SK-N-SH treated with all-trans-retinoic acid at 6 μM for 48 hours (cell line): ENCODE measurements around the gene SUGCT.

ENCODE experiments used
- ATAC-seq: fragments of 200-7000 bp; cut with Tn5 transposase; 3 replicates; pipeline ENCODE4 v1.9.1; 2020; ENCODE audit warnings: mild to moderate bottlenecking, moderate library complexity
- ARNTL ChIP-seq: fragments of 450-650 bp; formaldehyde crosslinking; IDR thresholded peaks from 2 replicates; pipeline ENCODE4 v1.5.0; 2020; ENCODE audit warnings: low read depth, mild to moderate bottlenecking, moderate library complexity, borderline replicate concordance
- BACH2 ChIP-seq: fragments of 250-450 bp; sonication (Bioruptor Pico); IDR thresholded peaks from 2 replicates; pipeline ENCODE4 v1.9.0; 2021; ENCODE audit warnings: mild to moderate bottlenecking, borderline replicate concordance
- CREB5 ChIP-seq: fragments of 250-450 bp; sonication (Bioruptor Pico); IDR thresholded peaks from 2 replicates; pipeline ENCODE4 v1.5.1; 2020; ENCODE audit warnings: low read depth, mild to moderate bottlenecking, moderate library complexity
- CSDC2 ChIP-seq: fragments of 250-450 bp; sonication (Bioruptor Pico); IDR thresholded peaks from 2 replicates; pipeline ENCODE4 v1.5.0; 2020; ENCODE audit warnings: mild to moderate bottlenecking, moderate library complexity
- CSRNP3 ChIP-seq: fragments of 250-450 bp; sonication (Bioruptor Pico); IDR thresholded peaks from 2 replicates; pipeline ENCODE4 v1.5.1; 2021; ENCODE audit warnings: mild to moderate bottlenecking, moderate library complexity
- ESRRG ChIP-seq: fragments of 250-450 bp; sonication (Bioruptor Pico); IDR thresholded peaks from 2 replicates; pipeline ENCODE4 v1.6.1; 2021; ENCODE audit warnings: mild to moderate bottlenecking
- GLIS3 ChIP-seq: fragments of 250-450 bp; sonication (Bioruptor Pico); IDR thresholded peaks from 2 replicates; pipeline ENCODE4 v1.5.0; 2020; ENCODE audit warnings: mild to moderate bottlenecking, moderate library complexity
- ISL1 ChIP-seq: fragments of 250-450 bp; sonication (Bioruptor Pico); IDR thresholded peaks from 2 replicates; pipeline ENCODE4 v2.1.2; 2022; ENCODE audit warnings: mild to moderate bottlenecking, moderate library complexity
- OSR1 ChIP-seq: fragments of 250-450 bp; sonication (Bioruptor Pico); IDR thresholded peaks from 2 replicates; pipeline ENCODE4 v1.8.0; 2022; ENCODE audit warnings: moderate library complexity, mild to moderate bottlenecking, inconsistent platforms
- PATZ1 ChIP-seq: fragments of 250-450 bp; sonication (Bioruptor Pico); IDR thresholded peaks from 2 replicates; pipeline ENCODE4 v1.8.0; 2020; ENCODE audit warnings: mild to moderate bottlenecking, moderate library complexity, borderline replicate concordance
- POU6F1 ChIP-seq: fragments of 250-450 bp; sonication (Bioruptor Pico); IDR thresholded peaks from 2 replicates; pipeline ENCODE4 v1.8.0; 2021; ENCODE audit warnings: low read depth, mild to moderate bottlenecking, moderate library complexity, borderline replicate concordance
- PPARA ChIP-seq: fragments of 250-450 bp; sonication (Bioruptor Pico); IDR thresholded peaks from 2 replicates; pipeline ENCODE4 v1.5.0; 2020; ENCODE audit warnings: mild to moderate bottlenecking, borderline replicate concordance
- RARB ChIP-seq: fragments of 250-450 bp; sonication (Bioruptor Pico); IDR thresholded peaks from 2 replicates; pipeline ENCODE4 v1.8.0; 2021; ENCODE audit warnings: mild to moderate bottlenecking, moderate library complexity
- SNAI2 ChIP-seq: fragments of 250-450 bp; sonication (Bioruptor Pico); IDR thresholded peaks from 2 replicates; pipeline ENCODE4 v1.5.0; 2020; ENCODE audit warnings: mild to moderate bottlenecking, moderate library complexity
- TCF4 ChIP-seq: fragments of 250-450 bp; sonication (Bioruptor Pico); IDR thresholded peaks from 2 replicates; pipeline ENCODE4 v1.8.0; 2021; ENCODE audit warnings: mild to moderate bottlenecking, moderate library complexity, borderline replicate concordance
- TOX ChIP-seq: fragments of 250-450 bp; sonication (Bioruptor Pico); IDR thresholded peaks from 2 replicates; pipeline ENCODE4 v1.8.0; 2021; ENCODE audit warnings: mild to moderate bottlenecking, moderate library complexity, borderline replicate concordance
- TSHZ2 ChIP-seq: fragments of 250-450 bp; sonication (Bioruptor Pico); IDR thresholded peaks from 2 replicates; pipeline ENCODE4 v1.5.0; 2020; ENCODE audit warnings: mild to moderate bottlenecking, moderate library complexity
- ZC3H10 ChIP-seq: fragments of 250-450 bp; sonication (Bioruptor Pico); IDR thresholded peaks from 2 replicates; pipeline ENCODE4 v1.5.1; 2021; ENCODE audit warnings: mild to moderate bottlenecking, moderate library complexity
- ZFP3 ChIP-seq: fragments of 250-450 bp; sonication (Bioruptor Pico); IDR thresholded peaks from 2 replicates; pipeline ENCODE4 v1.5.0; 2020; ENCODE audit warnings: mild to moderate bottlenecking, moderate library complexity
- ZFP30 ChIP-seq: fragments of 450-650 bp; formaldehyde crosslinking; IDR thresholded peaks from 2 replicates; pipeline ENCODE4 v1.5.0; 2022; ENCODE audit warnings: mild to moderate bottlenecking, moderate library complexity
- ZNF565 ChIP-seq: fragments of 450-650 bp; formaldehyde crosslinking; conservative IDR thresholded peaks from 2 replicates; pipeline ENCODE4 v1.5.0; 2020; ENCODE audit warnings: low read depth, mild to moderate bottlenecking, moderate library complexity
- ZNF70 ChIP-seq: fragments of 450-650 bp; formaldehyde crosslinking; IDR thresholded peaks from 2 replicates; pipeline ENCODE4 v1.5.0; 2020; ENCODE audit warnings: mild to moderate bottlenecking, moderate library complexity
- ZNF8 ChIP-seq: fragments of 450-650 bp; formaldehyde crosslinking; IDR thresholded peaks from 2 replicates; pipeline ENCODE4 v1.5.0; 2020; ENCODE audit warnings: mild to moderate bottlenecking, moderate library complexity

Gene SUGCT

GRCh38 chr7:40403703-40404476 is 269.1 kb downstream of the SUGCT start:
- ATAC-seq, result no peak
- no peak for TF ChIP-seq PPARA (CRISPR knock-in tag)
- no peak for TF ChIP-seq ZNF565 (CRISPR knock-in tag)
- TF ChIP-seq TCF4 (CRISPR knock-in tag), result no peak
- TF ChIP-seq BACH2 (CRISPR knock-in tag), result no peak
- TF ChIP-seq CSDC2, result no peak
- TF ChIP-seq ARNTL (CRISPR knock-in tag), result no peak
- no peak for TF ChIP-seq POU6F1 (CRISPR knock-in tag)
- TF ChIP-seq SNAI2 (CRISPR knock-in tag), result no peak
- TF ChIP-seq ZNF70 (CRISPR knock-in tag), result no peak
- TF ChIP-seq GLIS3 (CRISPR knock-in tag), result no peak
- no peak for TF ChIP-seq ESRRG (CRISPR knock-in tag)
- no peak for TF ChIP-seq ZFP30 (CRISPR knock-in tag)
- TF ChIP-seq TSHZ2 (CRISPR knock-in tag), result no peak

- no peak for ATAC-seq
Measured at GRCh38 chr7:40405991-40406390, 271.2 kb downstream of the SUGCT start.

More at GRCh38 chr7:40405991-40406390, 271.2 kb downstream of the SUGCT start:
- TF ChIP-seq ZNF565 (CRISPR knock-in tag) (no peak), TOX (CRISPR knock-in tag) (no peak), SNAI2 (CRISPR knock-in tag) (no peak), CSRNP3 (no peak), ARNTL (CRISPR knock-in tag) (no peak), POU6F1 (CRISPR knock-in tag) (no peak), ZNF8 (CRISPR knock-in tag) (no peak), RARB (CRISPR knock-in tag) (no peak), TSHZ2 (CRISPR knock-in tag) (no peak), ISL1 (CRISPR knock-in tag) (no peak), CREB5 (CRISPR knock-in tag) (no peak), TCF4 (CRISPR knock-in tag) (no peak), OSR1 (no peak), ZFP3 (no peak), PPARA (CRISPR knock-in tag) (no peak), ZC3H10 (CRISPR knock-in tag) (no peak), PATZ1 (CRISPR knock-in tag) (no peak), ZFP30 (CRISPR knock-in tag) (no peak), BACH2 (CRISPR knock-in tag) (no peak), ESRRG (CRISPR knock-in tag) (no peak)
- TF ChIP-seq, all 23 proteins: peak for 0
